ENCODE measurements around the gene CCR3.

- TF ChIP-seq POLR2AphosphoS5 (IDR thresholded peaks at IDR 0.05; ENCODE audit: borderline replicate concordance, low read depth, low read length) (no peak), EZH2 (IDR thresholded peaks at IDR 0.05) (no peak), FOXP2 (optimal IDR thresholded peaks at IDR 0.05; ENCODE audit: control extremely low read depth, extremely low read length, insufficient read depth) (no peak)
Measured at GRCh38 chr3:46233194-46233593, 9.1 kb upstream of the CCR3 start.
